Stomach (tissue), 9 donors: ENCODE measurements around the gene ACTL8. TPM values are rescaled to one million over a fixed set of nuclear protein-coding genes. Genes with fewer than 3 reads are reported as not detected.

ENCODE experiments used
- DNase-seq, 2 donors: peaks; one replicate each; pipeline versions ENCODE4 v3.0.0 to v3.0.0-alpha.2; 2013 to 2019
- H3K27ac ChIP-seq, 5 donors: fragments of 200-600 bp in 4 of 5; sonication (generic) in 4 of 5; one replicate each; pipeline ENCODE4 v1.5.1; 2013 to 2019; ENCODE audit warnings: mild to moderate bottlenecking in 1 of 5, moderate library complexity in 1 of 5
- H3K27me3 ChIP-seq, 3 donors: fragments of 200-600 bp; sonication (generic); one replicate each; pipeline ENCODE4 v1.5.1; 2017 to 2019; ENCODE audit warnings: mixed run types in 1 of 3
- H3K36me3 ChIP-seq, 4 donors: fragments of 200-600 bp; sonication (generic); 1 replicate in 3 of 4; 2 replicates in 1 of 4; pipeline ENCODE4 v1.5.1; 2016 to 2019
- H3K4me1 ChIP-seq, 4 donors: fragments of 200-600 bp; sonication (generic); one replicate each; pipeline ENCODE4 v1.5.1; 2016 to 2019
- H3K4me3 ChIP-seq, 4 donors: fragments of 200-600 bp; sonication (generic) in 3 of 4; one replicate each; pipeline ENCODE4 v1.5.1; 2016 to 2019; ENCODE audit warnings: mild to moderate bottlenecking in 1 of 4
- H3K9me3 ChIP-seq, 4 donors: fragments of 200-600 bp; sonication (generic); one replicate each; pipeline ENCODE4 v1.5.1; 2016 to 2019
- EP300 ChIP-seq: sonication (generic); formaldehyde crosslinking; IDR thresholded peaks from one replicate; pipeline ENCODE4 v1.6.1; 2017; ENCODE audit warnings: antibody characterized with exemption
- POLR2A ChIP-seq, 4 donors: fragments of 450-650 bp; IDR thresholded peaks; one replicate each; pipeline ENCODE4 v1.6.1; 2016; ENCODE audit warnings: antibody characterized with exemption in 4 of 4, control low read depth in 2 of 4, mild to moderate bottlenecking in 1 of 4, moderate library complexity in 1 of 4
- POLR2AphosphoS5 ChIP-seq, 3 donors: sonication (generic); formaldehyde crosslinking; IDR thresholded peaks; one replicate each; pipeline ENCODE4 v1.6.1; 2016; ENCODE audit warnings: antibody characterized with exemption in 3 of 3
- WGBS, 5 donors: extraction: QIAGEN DNeasy Blood & Tissue Kit in 3 of 5; methylation state at CpG; one replicate each; pipeline versions ENCODE4 v1.1.5 to v1.1.7; 2013 to 2018; 5-methylcytosine and 5-hydroxymethylcytosine counted together
- intact Hi-C: fragments of 100-400 bp; cut with DNase I; formaldehyde crosslinking; loops from one replicate; pipeline ENCODE4 v1.15.1; 2023; ENCODE audit warnings: low total_unique reads
- polyA plus RNA-seq, 3 donors: library from polyadenylated mRNA; stranded (reverse); fragments of 200-250 nt; gene quantifications; one replicate each; pipeline ENCODE4 v1.2.3, GENCODE V29; 2013
- total RNA-seq, 5 donors: library from RNA; depleted of rRNA; stranded (reverse); fragments of >200 nt; gene quantifications; one replicate each; pipeline versions ENCODE4 v1.1.0 to v1.2.3, GENCODE V29; 2014 to 2016
- TF ChIP-seq, protein P1 (sequence below), 7 experiments: fragments of 450-650 bp in 4 of 7; fragments of 200-600 bp in 3 of 7; sonication (generic) in 3 of 7; IDR thresholded peaks; one replicate each; pipeline ENCODE4 v1.5.1; 2016 to 2019; ENCODE audit warnings: antibody characterized with exemption in 7 of 7, control low read depth in 2 of 7, mild to moderate bottlenecking in 1 of 7
- donor health status: healthy with polysubstance abuse.
- donor health status: Bipolar disorder and iron deficiency.
- donor health status: healthy.

The ACTL8 gene
- total and polyA plus RNA-seq, 8 donors: not detected

DNA sequence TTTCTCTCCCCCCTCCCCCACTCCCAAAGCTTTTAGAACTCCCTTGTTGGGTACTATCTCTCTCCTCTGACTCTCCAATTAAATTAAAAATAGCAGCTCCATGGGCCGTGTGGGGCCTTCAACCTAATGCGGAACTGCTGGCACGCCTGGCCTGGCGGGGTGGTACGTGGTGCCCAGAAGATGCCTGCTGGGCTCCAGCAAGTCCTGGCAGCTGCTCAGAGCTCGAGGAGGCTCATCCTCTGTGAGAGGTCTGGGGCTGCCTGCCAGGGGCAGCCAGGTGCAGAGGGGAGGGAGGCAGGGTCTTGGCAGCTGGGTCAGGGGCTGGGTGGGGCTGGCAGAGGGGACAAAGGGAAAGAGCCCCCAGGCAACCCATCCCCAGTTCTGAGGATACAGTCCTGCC lies 74.4 kb downstream of the ACTL8 start:
- Histone ChIP-seq H3K27me3 (peaks cover 0 to 68% (median 15%) of the 10 kb centered on the region in 3 donors), H3K9me3 (no peaks in the 10 kb centered on the region), H3K4me1 (no peaks in the 10 kb centered on the region), H3K27ac (no peak overlapping the region), H3K4me3 (no peak overlapping the region), H3K36me3 (no peaks in the 10 kb centered on the region)
- TF ChIP-seq EP300 (no peak), POLR2A (IDR thresholded peaks at IDR 0.05) (no peak), POLR2AphosphoS5 (IDR thresholded peaks at IDR 0.05) (no peak)
- TF ChIP-seq, protein P1, sequence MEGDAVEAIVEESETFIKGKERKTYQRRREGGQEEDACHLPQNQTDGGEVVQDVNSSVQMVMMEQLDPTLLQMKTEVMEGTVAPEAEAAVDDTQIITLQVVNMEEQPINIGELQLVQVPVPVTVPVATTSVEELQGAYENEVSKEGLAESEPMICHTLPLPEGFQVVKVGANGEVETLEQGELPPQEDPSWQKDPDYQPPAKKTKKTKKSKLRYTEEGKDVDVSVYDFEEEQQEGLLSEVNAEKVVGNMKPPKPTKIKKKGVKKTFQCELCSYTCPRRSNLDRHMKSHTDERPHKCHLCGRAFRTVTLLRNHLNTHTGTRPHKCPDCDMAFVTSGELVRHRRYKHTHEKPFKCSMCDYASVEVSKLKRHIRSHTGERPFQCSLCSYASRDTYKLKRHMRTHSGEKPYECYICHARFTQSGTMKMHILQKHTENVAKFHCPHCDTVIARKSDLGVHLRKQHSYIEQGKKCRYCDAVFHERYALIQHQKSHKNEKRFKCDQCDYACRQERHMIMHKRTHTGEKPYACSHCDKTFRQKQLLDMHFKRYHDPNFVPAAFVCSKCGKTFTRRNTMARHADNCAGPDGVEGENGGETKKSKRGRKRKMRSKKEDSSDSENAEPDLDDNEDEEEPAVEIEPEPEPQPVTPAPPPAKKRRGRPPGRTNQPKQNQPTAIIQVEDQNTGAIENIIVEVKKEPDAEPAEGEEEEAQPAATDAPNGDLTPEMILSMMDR (IDR thresholded peaks at IDR 0.05): no peak
- intact Hi-C loops: no loop called here
- DNase-seq: peak in 1 of 2 donors; percentile 16
- WGBS, 5 donors: 62 to 85% (median 69%) methylated on average over 5 to 6 of the region's 6 CpGs

- WGBS, 5 donors: 27 to 48% (median 40%) methylated on average over 7 of the region's 7 CpGs
- TF ChIP-seq POLR2A (IDR thresholded peaks at IDR 0.05) (no peak), POLR2AphosphoS5 (IDR thresholded peaks at IDR 0.05) (no peak), EP300 (no peak)
- TF ChIP-seq, protein P1 (IDR thresholded peaks at IDR 0.05): no peak
- H3K27ac ChIP-seq: no peak overlapping the region
- H3K9me3 ChIP-seq: no peaks in the 10 kb centered on the region
- DNase-seq: peak in 1 of 2 donors; percentile 78
- H3K4me3 ChIP-seq: no peak overlapping the region
- H3K36me3 ChIP-seq: no peaks in the 10 kb centered on the region
- intact Hi-C loops: no loop called here
- peaks cover 0 to 69% (median 14%) of the 10 kb centered on the region in 3 donors for H3K27me3 ChIP-seq
- no peaks in the 10 kb centered on the region for H3K4me1 ChIP-seq
Measured at GRCh38 chr1:17831597-17831996, 76.5 kb downstream of the ACTL8 start.

DNA sequence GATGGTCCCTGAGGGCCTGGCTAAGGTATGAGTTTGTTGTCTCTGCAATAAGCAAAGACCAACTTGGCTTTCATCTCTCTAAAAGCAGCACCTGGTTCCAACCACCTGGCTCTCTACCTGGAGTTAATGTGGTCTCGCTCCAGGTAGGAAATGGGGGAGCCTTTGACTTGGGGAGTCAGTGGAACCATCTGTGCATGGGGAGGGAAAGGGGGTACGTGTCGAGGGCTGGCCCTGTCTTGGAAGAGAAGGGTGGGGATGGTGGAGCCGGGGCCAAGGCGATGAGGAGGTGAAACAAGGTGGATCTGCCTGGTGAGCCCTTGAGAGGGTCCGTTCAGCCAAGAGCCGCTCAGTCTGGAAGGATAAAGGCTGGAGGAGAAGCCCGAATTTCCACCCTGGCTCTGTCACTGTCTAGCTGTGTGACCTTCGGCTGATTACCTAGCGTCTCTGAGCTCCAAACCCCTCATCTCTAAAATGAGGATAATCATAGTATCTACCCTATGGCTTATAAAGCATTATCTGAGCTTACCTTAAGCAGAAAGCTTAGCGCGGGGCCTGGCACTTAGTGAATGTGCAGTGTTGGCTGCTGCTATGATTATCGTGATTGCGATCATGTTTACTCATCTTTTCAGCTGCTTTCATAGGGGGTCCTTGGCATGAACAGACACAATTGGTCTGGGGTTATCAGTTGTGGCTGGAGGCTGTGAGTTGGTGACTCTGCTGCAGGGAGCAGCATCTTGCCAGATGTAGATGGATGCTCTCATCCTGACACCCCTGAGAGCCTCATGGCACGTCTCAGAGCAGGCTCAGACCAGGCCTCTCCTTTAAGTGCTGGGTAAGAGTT lies 78.7 kb downstream of the ACTL8 start:
- Histone ChIP-seq H3K27me3 (peaks cover 0 to 65% (median 9%) of the 10 kb centered on the region in 3 donors), H3K9me3 (no peaks in the 10 kb centered on the region), H3K4me1 (no peaks in the 10 kb centered on the region), H3K27ac (no peak overlapping the region), H3K4me3 (no peak overlapping the region), H3K36me3 (no peaks in the 10 kb centered on the region)
- intact Hi-C loops: no loop called here
- no peak for TF ChIP-seq POLR2A (IDR thresholded peaks at IDR 0.05)
- TF ChIP-seq, protein P1 (IDR thresholded peaks at IDR 0.05): no peak
- TF ChIP-seq EP300: no peak
- TF ChIP-seq POLR2AphosphoS5 (IDR thresholded peaks at IDR 0.05): no peak
- 82 to 87% (median 83%) methylated on average over 15 of the region's 15 CpGs for WGBS, 5 donors
- no peak for DNase-seq

DNA sequence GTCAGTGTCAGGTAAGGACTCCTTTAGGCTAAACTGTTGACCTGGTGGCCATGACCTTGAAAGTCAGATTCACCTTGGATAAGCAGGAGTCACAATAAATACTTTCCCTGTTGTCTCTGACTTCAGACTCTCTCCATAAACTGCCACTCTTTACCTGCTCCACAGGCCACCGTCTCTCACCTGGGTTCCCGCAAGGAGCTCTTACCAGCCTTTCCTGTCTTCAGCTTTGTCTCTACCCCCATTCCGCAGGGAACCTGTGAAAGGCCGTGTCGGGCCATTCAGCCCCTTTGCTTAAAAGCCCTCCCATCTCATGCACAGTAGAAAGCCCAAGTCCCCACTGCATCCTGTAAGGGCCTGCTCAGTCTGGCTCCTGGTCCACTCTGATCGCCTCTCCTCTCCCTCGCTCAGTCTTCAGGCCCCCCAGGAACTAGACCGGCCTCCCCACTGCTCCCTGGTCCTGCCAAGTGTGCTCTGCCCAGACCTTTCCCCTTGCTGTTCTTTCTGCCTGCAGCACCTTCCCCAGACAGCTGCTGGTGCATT lies 79.5 kb downstream of the ACTL8 start:
- H3K36me3 ChIP-seq: no peaks in the 10 kb centered on the region
- DNase-seq: no peak
- WGBS, 5 donors: 42 to 49% (median 47%) methylated on average over 8 of the region's 8 CpGs
- intact Hi-C loops: no loop called here
- no peak for TF ChIP-seq POLR2A (IDR thresholded peaks at IDR 0.05)
- no peak for TF ChIP-seq EP300
- TF ChIP-seq, protein P1 (IDR thresholded peaks at IDR 0.05): no peak
- no peak for TF ChIP-seq POLR2AphosphoS5 (IDR thresholded peaks at IDR 0.05)
- H3K4me1 ChIP-seq: no peaks in the 10 kb centered on the region
- no peak overlapping the region for H3K4me3 ChIP-seq
- H3K27ac ChIP-seq: no peak overlapping the region
- no peaks in the 10 kb centered on the region for H3K9me3 ChIP-seq
- H3K27me3 ChIP-seq: peaks cover 0 to 60% (median 9%) of the 10 kb centered on the region in 3 donors
